HCT116 (cell line): ENCODE measurements around the gene ADD3. TPM values are rescaled to one million over a fixed set of nuclear protein-coding genes. Genes with fewer than 3 reads are reported as not detected.

Source experiments
- ATAC-seq: fragments of 200-7000 bp; cut with Tn5 transposase; 2 replicates; pipeline ENCODE4 v1.9.1; 2020; ENCODE audit warnings: mild to moderate bottlenecking, moderate library complexity
- BruUV-seq: library from RNA; stranded (reverse); fragments of 400-500 nt; replicated peaks from 2 replicates; lab custom pipeline; 2021; lab: Mats Ljungman, UMichigan
- CTCF ChIA-PET: fragments of 300-600 bp; sonication (Branson Sonifier 250); formaldehyde crosslinking; loops from one replicate; lab custom pipeline; 2021; ENCODE audit warnings: antibody characterized with exemption; lab: Charles Lee
- POLR2A ChIA-PET: fragments of 300-600, 350-600 bp; sonication (Branson Sonifier 250); formaldehyde crosslinking; loops from one replicate; lab custom pipeline; 2021; ENCODE audit warnings: antibody characterized with exemption; lab: Charles Lee
- RAD21 ChIA-PET, 2 experiments: fragments of 300-600 bp; sonication (Branson Sonifier 250); formaldehyde crosslinking; loops; one replicate each; lab custom pipeline; 2023; ENCODE audit warnings: low total read pairs in 2 of 2; ENCODE audit not compliant: uncharacterized antibody in 2 of 2, unreplicated experiment in 2 of 2, low non-redundant PET in 1 of 2; lab: Charles Lee
- DNase-seq: peaks from one replicate; pipeline ENCODE4 v3.0.0-alpha.2; 2010; ENCODE audit warnings: low read depth, low spot score
- H2AFZ ChIP-seq: fragments of 200-600 bp; shearing (Covaris generic), sonication (generic); 2 replicates; pipeline ENCODE4 v1.6.1; 2017; ENCODE audit warnings: low read depth, mixed run types, mixed read lengths, antibody characterized with exemption, low read length; ENCODE audit not compliant: poor library complexity, severe bottlenecking
- H3K27ac ChIP-seq: 2 replicates; pipeline ENCODE4 v1.5.1; 2012; ENCODE audit warnings: low read depth, low read length
- H3K27me3 ChIP-seq: fragments of 200-600 bp; sonication (generic); 2 replicates; pipeline ENCODE4 v1.6.1; 2016; ENCODE audit warnings: mixed run types, low read length, mixed read lengths; ENCODE audit not compliant: insufficient read depth
- H3K36me3 ChIP-seq, 2 experiments: fragments of 200-500 bp in 1 of 2; fragments of 200-600 bp in 1 of 2; sonication (Bioruptor generic) in 1 of 2; sonication (generic) in 1 of 2; 2 replicates each; pipeline versions ENCODE4 v1.5.1 to v1.6.1; 2014 to 2016; ENCODE audit warnings: low read length in 2 of 2, inconsistent platforms in 1 of 2, mixed read lengths in 1 of 2, mixed run types in 1 of 2; ENCODE audit not compliant: insufficient read depth in 2 of 2, control insufficient read depth in 1 of 2
- H3K4me1 ChIP-seq, 2 experiments: fragments of 200-600 bp in 1 of 2; sonication (generic) in 1 of 2; 2 replicates each; pipeline versions ENCODE4 v1.5.1 to v1.6.1; 2012 to 2017; ENCODE audit warnings: low read length in 2 of 2, inconsistent platforms in 1 of 2, mild to moderate bottlenecking in 1 of 2, mixed read lengths in 1 of 2, mixed run types in 1 of 2, moderate library complexity in 1 of 2; ENCODE audit not compliant: insufficient read depth in 2 of 2, control insufficient read depth in 1 of 2
- H3K4me2 ChIP-seq: fragments of 200-600 bp; sonication (generic); 2 replicates; pipeline ENCODE4 v1.6.1; 2017; ENCODE audit warnings: mixed run types, low read length, mixed read lengths
- H3K4me3 ChIP-seq, 2 experiments: fragments of 200-600 bp in 1 of 2; sonication (generic) in 1 of 2; replicated peaks in 1 of 2; 2 replicates each; pipeline ENCODE4 v1.5.1; 2011 to 2016; ENCODE audit warnings: low read length in 2 of 2, control low read depth in 1 of 2, low read depth in 1 of 2, mild to moderate bottlenecking in 1 of 2, mixed read lengths in 1 of 2, mixed run types in 1 of 2
- H3K79me2 ChIP-seq: fragments of 200-600 bp; sonication (generic); 2 replicates; pipeline ENCODE4 v1.6.1; 2017; ENCODE audit warnings: mild to moderate bottlenecking, mixed run types, low read length, moderate library complexity, mixed read lengths; ENCODE audit not compliant: insufficient read depth
- H3K9ac ChIP-seq: fragments of 200-600 bp; sonication (generic); 2 replicates; pipeline ENCODE4 v1.6.1; 2016; ENCODE audit warnings: low read length, mixed read lengths
- H3K9me2 ChIP-seq: fragments of 200-600 bp; sonication (generic), shearing (Covaris generic); 2 replicates; pipeline ENCODE4 v1.6.1; 2017; ENCODE audit warnings: mixed run types, mild to moderate bottlenecking, moderate library complexity; ENCODE audit not compliant: insufficient read depth
- H3K9me3 ChIP-seq, 2 experiments: fragments of 200-500 bp in 1 of 2; fragments of 200-600 bp in 1 of 2; sonication (Bioruptor generic) in 1 of 2; sonication (generic) in 1 of 2; 2 replicates each; pipeline ENCODE4 v1.6.1; 2014 to 2017; ENCODE audit warnings: low read length in 2 of 2, mixed read lengths in 2 of 2, inconsistent platforms in 1 of 2, low read depth in 1 of 2, mild to moderate bottlenecking in 1 of 2, mixed run types in 1 of 2, moderate library complexity in 1 of 2; ENCODE audit not compliant: control insufficient read depth in 1 of 2, insufficient read depth in 1 of 2
- H4K20me1 ChIP-seq: fragments of 200-600 bp; sonication (generic), shearing (Covaris generic); 2 replicates; pipeline ENCODE4 v1.6.1; 2017; ENCODE audit warnings: mixed run types, mild to moderate bottlenecking, moderate library complexity; ENCODE audit not compliant: insufficient read depth
- CEBPB ChIP-seq: IDR thresholded peaks from 2 replicates; pipeline ENCODE4 v1.6.1; 2012; ENCODE audit warnings: low read depth
- CTCF ChIP-seq, 3 experiments: fragments of 200-600 bp in 1 of 3; sonication (generic) in 1 of 3; IDR thresholded peaks in 2 of 3; conservative IDR thresholded peaks in 1 of 3; 2 replicates each; pipeline ENCODE4 v1.5.1; 2012 to 2017; ENCODE audit warnings: low read depth in 2 of 3, low read length in 2 of 3, antibody characterized with exemption in 1 of 3, borderline replicate concordance in 1 of 3, control low read depth in 1 of 3, mild to moderate bottlenecking in 1 of 3, mixed read lengths in 1 of 3, mixed run types in 1 of 3, moderate library complexity in 1 of 3; ENCODE audit not compliant: insufficient read depth in 1 of 3
- ELF1 ChIP-seq: IDR thresholded peaks from 2 replicates; pipeline ENCODE4 v1.6.1; 2012; ENCODE audit warnings: low read depth, borderline replicate concordance
- EZH2 ChIP-seq: fragments of 200-600 bp; sonication (generic); IDR thresholded peaks from 2 replicates; pipeline ENCODE4 v1.6.1; 2017; ENCODE audit warnings: antibody characterized with exemption, mixed run types
- EZH2phosphoT487 ChIP-seq: fragments of 200-600 bp; IDR thresholded peaks from 2 replicates; pipeline ENCODE4 v1.6.1; 2018; ENCODE audit warnings: antibody characterized with exemption, borderline replicate concordance
- FOSL1 ChIP-seq: IDR thresholded peaks from 2 replicates; pipeline ENCODE4 v1.6.1; 2012; ENCODE audit warnings: low read depth
- POLR2A ChIP-seq: IDR thresholded peaks from 2 replicates; pipeline ENCODE4 v1.7.0; 2011; ENCODE audit warnings: borderline replicate concordance; ENCODE audit not compliant: insufficient read depth, insufficient read length; ENCODE audit errors: extremely low read depth
- POLR2AphosphoS5 ChIP-seq: IDR thresholded peaks from 2 replicates; pipeline ENCODE4 v1.6.1; 2011; ENCODE audit warnings: mild to moderate bottlenecking, low read depth, low read length, moderate library complexity
- RAD21 ChIP-seq: IDR thresholded peaks from 2 replicates; pipeline ENCODE4 v1.6.1; 2012; ENCODE audit warnings: low read depth, mild to moderate bottlenecking
- REST ChIP-seq: IDR thresholded peaks from 2 replicates; pipeline ENCODE4 v1.6.1; 2012; ENCODE audit warnings: low read depth
- SIN3A ChIP-seq: IDR thresholded peaks from 2 replicates; pipeline ENCODE4 v1.6.1; 2012; ENCODE audit warnings: low read depth
- SP1 ChIP-seq: IDR thresholded peaks from 2 replicates; pipeline ENCODE4 v1.6.1; 2012; ENCODE audit warnings: low read depth
- SRF ChIP-seq: IDR thresholded peaks from 2 replicates; pipeline ENCODE4 v1.6.1; 2012; ENCODE audit warnings: low read depth
- TCF7L2 ChIP-seq: IDR thresholded peaks from 2 replicates; pipeline ENCODE4 v1.7.0; 2011; ENCODE audit warnings: borderline replicate concordance, inconsistent platforms; ENCODE audit not compliant: insufficient read depth, insufficient read length; ENCODE audit errors: extremely low read depth
- YY1 ChIP-seq: IDR thresholded peaks from 2 replicates; pipeline ENCODE4 v1.6.1; 2011; ENCODE audit warnings: low read length, low read depth, moderate library complexity, mild to moderate bottlenecking; ENCODE audit not compliant: insufficient replicate concordance; ENCODE audit errors: extremely low read depth
- ZBTB33 ChIP-seq: IDR thresholded peaks from 2 replicates; pipeline ENCODE4 v1.6.1; 2011; ENCODE audit warnings: mild to moderate bottlenecking, low read length, moderate library complexity; ENCODE audit not compliant: insufficient replicate concordance; ENCODE audit errors: extremely low read depth
- ZFX ChIP-seq: fragments of 450-650 bp; IDR thresholded peaks from 2 replicates; pipeline ENCODE4 v1.6.1; 2017
- ZNF274 ChIP-seq: fragments of 200-500 bp; sonication (Bioruptor generic); IDR thresholded peaks from 2 replicates; pipeline ENCODE4 v1.6.1; 2014; ENCODE audit warnings: mild to moderate bottlenecking, low read depth, low read length, inconsistent platforms
- intact Hi-C: fragments of 100-400 bp; cut with micrococcal nuclease; formaldehyde crosslinking; loops from 2 replicates; pipeline ENCODE4 v1.10.0; 2022
- total RNA-seq: library from RNA; stranded (reverse); gene quantifications from one replicate; pipeline ENCODE4 v1.2.1, GENCODE V29; 2021; ENCODE audit not compliant: unreplicated experiment
- TF ChIP-seq, protein P1 (sequence below): IDR thresholded peaks from 2 replicates; pipeline ENCODE4 v1.6.1; 2012
- TF ChIP-seq, protein P2 (sequence below): IDR thresholded peaks from 2 replicates; pipeline ENCODE4 v1.6.1; 2012

The ADD3 gene
- total RNA-seq, 1 experiment from 2014 or later = 41.1 TPM

DNA sequence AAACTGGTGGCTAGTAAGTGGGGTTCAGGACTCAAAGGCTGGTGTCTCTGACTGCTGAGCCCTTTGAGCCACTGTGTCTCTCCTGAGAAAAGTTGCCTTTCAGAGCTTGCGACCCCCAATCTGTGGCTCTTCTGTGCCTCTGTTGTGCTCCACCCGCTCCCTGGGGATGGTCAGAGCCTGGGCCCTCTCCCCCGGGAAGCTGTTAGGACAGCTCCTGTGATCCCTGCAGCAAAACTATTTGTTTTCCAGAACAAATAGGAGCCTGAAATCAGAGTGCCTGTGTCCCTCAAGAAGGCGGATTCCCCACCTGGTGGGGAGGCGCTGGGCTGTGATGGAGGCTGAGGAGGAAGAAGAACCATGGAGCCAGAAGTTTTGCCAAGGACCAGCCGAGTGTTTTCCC is 143.2 kb downstream of the ADD3 start:
- H3K9me3 ChIP-seq = no peaks in the 10 kb centered on the region
- H3K27me3 ChIP-seq = no peaks in the 10 kb centered on the region
- ChIA-PET POLR2A (no interaction called here), CTCF (interaction anchor here (1.3 kb wide), 1 partner anchor 13 kb away, joined by 5 read pairs; no protein-coding TSS in a partner anchor), RAD21 (no interaction called here)
- peaks cover 0 to 4% of the 10 kb centered on the region in 2 experiments; a peak in 1 of 4 replicates for H3K4me1 ChIP-seq
- intact Hi-C loops = no loop called here
- ATAC-seq (no peak), DNase-seq (no peak)
- TF ChIP-seq ZBTB33 = no peak
- no peak for TF ChIP-seq POLR2AphosphoS5
- TF ChIP-seq ZFX = no peak
- TF ChIP-seq POLR2A = no peak
- no peak for TF ChIP-seq ZNF274
- no peak for TF ChIP-seq CEBPB
- TF ChIP-seq, protein P1, sequence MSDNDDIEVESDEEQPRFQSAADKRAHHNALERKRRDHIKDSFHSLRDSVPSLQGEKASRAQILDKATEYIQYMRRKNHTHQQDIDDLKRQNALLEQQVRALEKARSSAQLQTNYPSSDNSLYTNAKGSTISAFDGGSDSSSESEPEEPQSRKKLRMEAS = no peak
- no peak for TF ChIP-seq SRF
- no peak for TF ChIP-seq REST
- TF ChIP-seq ELF1 = no peak
- TF ChIP-seq, protein P2, sequence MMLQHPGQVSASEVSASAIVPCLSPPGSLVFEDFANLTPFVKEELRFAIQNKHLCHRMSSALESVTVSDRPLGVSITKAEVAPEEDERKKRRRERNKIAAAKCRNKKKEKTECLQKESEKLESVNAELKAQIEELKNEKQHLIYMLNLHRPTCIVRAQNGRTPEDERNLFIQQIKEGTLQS = no peak
- TF ChIP-seq EZH2 = no peak
- TF ChIP-seq SIN3A = no peak
- TF ChIP-seq RAD21 = no peak
- TF ChIP-seq CTCF (IDR thresholded peaks at IDR 0.05 in 2 of 3, conservative IDR thresholded peaks at IDR 0.05 in 1 of 3; ENCODE audit: borderline replicate concordance in 1 of 3, insufficient read depth in 1 of 3, low read depth in 2 of 3, low read length in 2 of 3) = no peak
- TF ChIP-seq TCF7L2 = no peak
- TF ChIP-seq SP1 = no peak
- no peak for TF ChIP-seq EZH2phosphoT487
- TF ChIP-seq FOSL1 = no peak
- TF ChIP-seq YY1 = no peak
- no peak overlapping the region for H3K4me3 ChIP-seq
- BruUV-seq = no TSS peak
- H2AFZ ChIP-seq = no peak overlapping the region
- H4K20me1 ChIP-seq = no peaks in the 10 kb centered on the region
- no peak overlapping the region for H3K4me2 ChIP-seq
- H3K27ac ChIP-seq = no peak overlapping the region
- H3K9ac ChIP-seq = no peak overlapping the region
- H3K9me2 ChIP-seq = no peaks in the 10 kb centered on the region
- no peaks in the 10 kb centered on the region for H3K36me3 ChIP-seq
- H3K79me2 ChIP-seq = no peaks in the 10 kb centered on the region
